HG03439 (cell line): Measurements from ENCODE around the gene EMID1.

ENCODE experiments used
- ATAC-seq: cut with Tn5 transposase; IDR thresholded peaks from one replicate; pipeline ENCODE4 v1.9.1; 2021; ENCODE audit warnings: mild to moderate bottlenecking, moderate library complexity; ENCODE audit not compliant: unreplicated experiment

Gene EMID1

DNA sequence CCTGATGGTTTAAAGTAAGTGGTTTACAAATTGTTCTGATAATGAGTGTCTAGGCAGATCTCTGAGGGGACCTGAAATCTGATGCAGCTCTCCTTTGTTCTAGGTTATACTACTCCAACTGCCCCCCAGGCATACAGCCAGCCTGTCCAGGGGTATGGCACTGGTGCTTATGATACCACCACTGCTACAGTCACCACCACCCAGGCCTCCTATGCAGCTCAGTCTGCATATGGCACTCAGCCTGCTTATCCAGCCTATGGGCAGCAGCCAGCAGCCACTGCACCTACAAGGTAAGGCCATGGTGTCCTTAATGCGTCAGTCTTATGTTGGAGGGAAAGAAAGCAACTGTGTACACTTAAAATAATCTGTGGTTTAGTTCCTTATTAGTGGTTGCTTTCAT, 72.2 kb downstream of the EMID1 start:
- no peak for ATAC-seq

DNA sequence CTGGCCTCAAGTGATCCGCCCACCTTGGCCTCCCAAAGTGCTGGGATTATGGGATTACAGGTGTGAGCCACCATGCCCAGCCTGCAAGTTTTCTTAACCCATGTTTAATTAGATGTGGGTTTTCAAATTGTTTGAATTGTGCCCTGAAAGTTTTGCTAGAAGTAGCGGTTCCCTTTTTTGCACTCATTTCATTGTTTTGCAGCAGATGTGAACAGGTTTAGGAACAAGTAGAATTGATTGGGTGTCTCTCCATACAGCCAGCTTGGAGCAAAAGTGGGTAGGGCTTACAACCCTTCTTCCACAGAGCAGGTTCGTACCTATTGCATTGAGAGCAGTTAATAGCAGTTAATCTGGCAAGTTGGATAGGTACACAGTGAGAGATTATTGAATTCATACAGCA, 78.5 kb downstream of the EMID1 start:
- ATAC-seq: no peak

DNA sequence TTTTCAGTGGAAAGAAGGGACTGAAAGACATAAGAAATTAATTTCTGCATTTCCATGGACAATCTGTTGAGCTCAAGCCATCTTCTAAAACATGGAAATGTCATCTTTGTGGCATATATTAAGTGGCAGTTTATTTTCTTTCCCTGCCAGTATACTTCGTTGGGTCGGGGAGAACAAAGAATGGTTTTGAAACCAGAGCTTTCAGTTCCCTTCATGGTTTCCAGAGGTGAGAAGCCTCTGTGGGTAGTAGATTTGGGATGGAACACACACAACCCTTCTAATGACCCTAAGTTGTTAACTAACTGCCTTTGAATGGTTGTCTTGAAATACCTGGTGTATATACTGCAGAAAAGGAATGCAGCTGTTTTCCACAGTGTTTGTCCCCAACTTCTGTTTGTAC, 83.1 kb downstream of the EMID1 start:
- no peak for ATAC-seq

DNA sequence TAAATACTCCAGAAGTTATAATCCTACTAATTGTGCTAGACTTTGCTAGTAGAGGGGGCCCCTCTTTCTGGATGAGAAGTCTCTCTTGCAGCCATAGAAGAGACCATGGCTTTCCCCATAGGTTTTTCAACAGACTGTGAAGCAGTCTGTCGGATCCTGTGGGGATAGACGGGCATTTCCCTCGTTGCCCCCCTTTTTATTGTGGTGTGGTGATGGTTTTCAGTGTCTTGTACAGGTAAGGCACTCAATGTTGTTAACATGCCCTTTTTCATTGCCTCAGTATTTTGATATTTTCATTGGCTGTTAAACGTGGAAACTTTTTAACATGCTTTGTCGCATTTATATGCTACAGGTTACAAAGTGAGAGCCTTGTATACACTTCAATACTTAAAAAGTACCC, 84.4 kb downstream of the EMID1 start:
- no peak for ATAC-seq

DNA sequence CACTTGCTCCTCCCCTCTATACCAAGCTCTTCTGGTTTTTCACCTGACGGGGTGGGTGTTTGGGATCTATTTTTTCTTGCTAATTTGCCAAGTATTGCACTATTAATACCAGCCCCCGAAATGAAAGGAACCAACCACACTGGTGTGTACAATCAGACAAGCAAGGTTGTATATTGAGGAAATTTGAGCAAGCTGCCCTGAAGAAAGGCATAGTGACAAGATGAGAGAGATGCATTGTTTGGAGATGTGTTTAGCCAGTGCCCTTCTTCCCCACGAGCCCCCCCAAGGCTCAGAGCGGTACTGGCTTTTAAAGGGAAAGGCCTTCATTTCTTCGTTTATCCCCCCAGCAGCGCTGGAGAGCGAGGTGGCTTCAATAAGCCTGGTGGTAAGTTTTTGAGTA, 85.5 kb downstream of the EMID1 start:
- ATAC-seq: no peak

DNA sequence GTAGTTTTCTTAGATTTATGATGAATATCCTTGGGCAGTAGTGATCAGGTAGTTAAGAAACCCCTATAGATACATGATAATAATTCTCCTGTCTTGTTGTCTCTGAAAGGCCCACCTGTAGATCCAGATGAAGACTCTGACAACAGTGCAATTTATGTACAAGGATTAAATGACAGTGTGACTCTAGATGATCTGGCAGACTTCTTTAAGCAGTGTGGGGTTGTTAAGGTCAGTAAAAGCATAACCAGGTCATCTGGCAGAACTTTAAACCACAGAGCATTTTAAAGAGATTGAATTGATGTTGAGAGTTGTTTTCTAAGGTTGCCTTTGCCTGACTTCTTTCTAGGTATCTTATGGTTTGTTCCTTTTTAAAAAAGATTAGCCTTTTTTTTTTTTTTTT, 86.7 kb downstream of the EMID1 start:
- no peak for ATAC-seq

DNA sequence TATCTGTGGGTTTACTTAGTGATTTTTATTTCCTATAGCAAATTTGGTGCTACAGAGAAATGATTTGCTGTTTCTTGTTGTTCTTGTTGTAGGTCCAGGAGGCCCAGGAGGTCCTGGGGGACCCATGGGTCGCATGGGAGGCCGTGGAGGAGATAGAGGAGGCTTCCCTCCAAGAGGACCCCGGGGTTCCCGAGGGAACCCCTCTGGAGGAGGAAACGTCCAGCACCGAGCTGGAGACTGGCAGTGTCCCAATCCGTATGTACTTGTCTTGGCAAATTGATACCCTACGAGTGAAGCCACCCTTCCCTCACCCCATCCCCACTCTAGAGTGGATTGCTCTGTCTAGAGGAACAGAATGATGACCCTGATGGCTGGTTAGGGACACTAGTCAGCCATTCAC, 92.9 kb downstream of the EMID1 start:
- no peak for ATAC-seq

DNA sequence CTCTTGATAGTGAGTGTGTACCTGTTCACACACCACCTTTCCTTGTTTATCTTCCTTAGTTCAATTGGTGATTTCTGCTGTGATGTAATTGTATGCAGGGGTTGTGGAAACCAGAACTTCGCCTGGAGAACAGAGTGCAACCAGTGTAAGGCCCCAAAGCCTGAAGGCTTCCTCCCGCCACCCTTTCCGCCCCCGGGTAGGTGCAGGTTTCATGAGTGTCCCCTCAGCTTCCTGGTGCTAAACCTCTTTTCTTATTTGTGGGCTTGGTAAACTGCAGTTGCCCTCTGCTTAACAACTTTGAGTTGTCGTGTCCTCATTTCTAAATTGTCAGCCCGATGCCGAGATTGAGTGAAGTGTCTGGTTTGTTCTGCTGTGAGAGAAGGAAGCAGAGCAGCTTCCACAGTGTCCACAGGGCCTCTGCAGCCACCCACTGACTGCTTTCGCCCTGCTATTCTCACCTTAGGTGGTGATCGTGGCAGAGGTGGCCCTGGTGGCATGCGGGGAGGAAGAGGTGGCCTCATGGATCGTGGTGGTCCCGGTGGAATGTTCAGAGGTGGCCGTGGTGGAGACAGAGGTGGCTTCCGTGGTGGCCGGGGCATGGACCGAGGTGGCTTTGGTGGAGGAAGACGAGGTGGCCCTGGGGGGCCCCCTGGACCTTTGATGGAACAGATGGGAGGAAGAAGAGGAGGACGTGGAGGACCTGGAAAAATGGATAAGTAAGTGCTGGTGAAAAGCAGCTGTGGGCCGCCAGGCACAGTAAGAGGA, 93.6 kb downstream of the EMID1 start:
- no peak for ATAC-seq

DNA sequence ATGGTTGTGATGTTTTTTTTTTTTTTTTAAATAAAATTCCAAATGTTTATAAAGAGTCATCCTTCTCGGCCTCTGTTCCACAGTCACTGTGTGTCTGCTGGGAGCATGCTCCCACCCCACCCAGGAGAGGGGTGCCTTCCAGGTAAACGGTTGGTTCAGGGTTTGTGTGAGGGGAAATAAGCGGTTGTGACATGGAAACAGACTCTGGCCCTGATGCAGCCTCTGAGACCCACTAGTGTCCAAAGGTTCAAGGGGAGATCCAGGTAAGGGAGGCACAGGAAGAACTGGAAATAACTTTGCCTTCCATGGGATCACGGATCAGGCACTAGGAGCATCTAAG, 94.7 kb downstream of the EMID1 start:
- no peak for ATAC-seq

DNA sequence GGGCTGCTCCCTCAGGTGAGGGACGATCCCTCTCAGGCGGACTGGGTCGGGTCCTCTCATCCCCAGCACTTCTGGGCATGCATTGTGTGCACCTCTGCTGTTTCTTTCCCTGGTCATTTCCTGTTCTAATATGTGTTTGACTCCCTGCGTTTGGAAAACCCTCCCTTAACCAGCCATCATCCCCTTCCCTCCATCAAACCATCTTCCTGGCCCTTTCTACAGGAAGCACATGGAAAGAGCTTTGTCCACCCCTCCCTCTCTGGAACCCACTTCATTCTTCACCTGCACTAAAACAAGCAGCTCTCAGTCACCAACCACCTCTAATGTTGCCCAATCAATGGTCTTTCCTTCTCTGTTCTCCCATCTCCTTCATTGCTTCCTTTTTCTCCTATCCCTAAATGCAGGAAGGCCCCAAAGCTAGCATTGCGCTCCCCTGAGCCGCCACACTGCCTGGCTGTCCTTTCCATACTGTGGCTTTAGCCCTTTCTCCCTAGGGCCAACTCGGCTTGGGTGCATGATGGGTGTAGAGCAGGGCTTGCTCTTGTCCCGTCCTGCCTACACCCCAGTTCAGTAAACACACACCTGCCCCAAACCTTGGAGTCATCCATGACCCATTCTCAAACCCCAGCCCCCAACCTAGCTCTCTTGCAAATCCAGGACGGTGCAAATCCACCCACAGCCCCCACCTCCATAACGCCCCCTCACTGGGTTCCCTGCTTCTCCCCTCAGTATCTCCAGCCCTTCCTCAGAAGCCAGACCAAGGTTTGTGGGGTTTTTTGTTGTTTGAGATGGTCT, 95.3 kb downstream of the EMID1 start:
- ATAC-seq: no peak

DNA sequence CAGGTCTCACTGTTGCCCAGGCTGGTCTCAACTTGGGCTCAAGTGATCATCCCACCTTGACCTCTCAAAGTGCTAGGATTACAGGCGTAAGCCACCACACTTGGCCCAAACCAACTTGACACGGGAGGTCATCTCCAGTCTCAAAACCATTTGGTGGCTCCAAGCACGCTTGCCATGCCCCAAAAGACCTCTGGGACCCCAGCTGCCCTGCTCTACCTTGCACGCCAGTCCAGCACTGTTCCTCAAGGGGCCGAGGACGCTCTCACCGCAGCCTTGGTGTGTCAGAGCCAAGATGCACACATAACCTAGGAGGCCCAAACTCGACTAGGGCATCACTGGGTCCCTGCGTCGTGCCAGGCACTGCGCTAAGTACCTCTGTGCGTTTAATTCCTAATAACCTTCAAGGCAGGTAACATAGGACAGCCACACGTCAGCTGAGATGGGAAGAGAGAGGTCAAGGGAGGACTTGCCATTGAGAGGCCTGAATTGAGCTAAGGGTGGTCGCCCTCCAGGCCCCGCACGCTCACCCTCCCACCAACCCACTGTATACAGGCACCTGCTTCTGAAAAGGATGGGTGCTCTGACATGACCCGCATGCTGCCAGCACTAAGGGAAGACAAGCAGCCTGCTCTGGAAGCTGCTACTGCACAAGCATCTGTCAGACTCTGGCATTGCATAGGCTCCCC, 96.2 kb downstream of the EMID1 start:
- ATAC-seq: no peak

DNA sequence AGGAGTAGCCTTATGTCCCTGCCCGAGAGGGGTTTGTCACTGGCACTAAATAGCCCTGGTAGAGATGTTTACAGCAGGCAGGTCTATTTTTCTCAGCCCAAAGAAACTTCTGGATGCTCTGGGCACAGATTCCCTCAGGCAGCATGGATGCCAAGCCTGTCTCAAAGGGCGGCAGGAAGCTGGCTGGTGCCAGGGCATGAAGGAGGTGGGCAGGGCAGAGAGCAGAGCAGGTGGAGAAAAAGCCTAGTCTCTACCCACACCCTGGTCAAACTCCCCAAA, 96.6 kb downstream of the EMID1 start:
- ATAC-seq: no peak

DNA sequence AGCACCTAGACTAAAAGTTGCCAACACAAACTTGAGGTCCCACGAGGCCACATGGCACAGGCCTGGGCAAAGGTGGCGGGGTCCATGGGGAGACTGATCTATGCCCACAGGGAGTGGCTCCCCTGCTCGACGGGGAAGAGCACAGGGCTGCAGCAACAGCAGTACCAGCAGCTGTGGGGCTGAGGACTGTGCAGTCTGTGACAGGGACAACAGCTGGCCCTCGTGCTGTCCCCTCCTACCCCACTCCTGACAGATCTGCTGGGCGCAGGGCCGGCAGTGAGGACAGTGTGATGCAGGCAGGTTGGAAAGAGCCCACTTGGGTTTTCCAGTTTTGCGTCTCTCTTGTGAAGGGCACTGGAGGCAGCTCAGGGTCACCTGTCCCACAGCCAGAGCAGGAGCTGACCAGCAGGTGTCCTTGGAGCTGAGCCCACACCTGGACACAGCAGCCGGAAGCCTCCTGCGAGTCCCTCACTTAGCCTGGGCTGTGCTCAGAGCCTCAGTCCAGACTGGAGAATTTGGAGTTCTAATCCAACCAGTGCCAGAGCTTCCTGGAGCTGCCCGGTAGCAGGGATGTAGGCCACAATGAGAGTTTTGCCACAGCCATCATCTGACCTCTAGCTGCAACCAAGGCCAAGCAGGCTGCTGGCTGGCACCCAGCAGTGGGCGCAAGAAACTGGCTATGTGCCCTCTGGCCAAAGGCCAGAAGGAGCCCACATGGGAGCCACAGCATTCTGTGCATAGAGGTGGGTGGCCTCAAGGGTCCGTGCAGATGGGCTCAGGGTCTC, 97.2 kb downstream of the EMID1 start:
- no peak for ATAC-seq

DNA sequence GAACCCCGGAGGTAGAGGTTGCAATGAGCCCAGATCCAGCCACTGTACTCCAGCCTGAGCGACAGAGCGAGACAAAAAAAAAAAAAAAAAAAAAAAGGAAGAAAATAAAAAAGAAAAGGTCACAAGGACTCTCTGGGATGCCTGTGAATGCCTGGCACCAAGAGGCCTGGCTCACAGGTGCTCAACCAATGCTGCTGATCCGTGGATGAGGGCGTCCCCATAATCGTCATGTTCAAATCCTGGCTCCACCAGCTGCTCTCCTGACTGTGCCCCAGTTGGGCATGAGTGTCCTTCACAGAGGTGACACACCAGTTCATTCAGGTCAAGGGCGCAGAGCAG, 100.1 kb downstream of the EMID1 start:
- ATAC-seq: no peak

DNA sequence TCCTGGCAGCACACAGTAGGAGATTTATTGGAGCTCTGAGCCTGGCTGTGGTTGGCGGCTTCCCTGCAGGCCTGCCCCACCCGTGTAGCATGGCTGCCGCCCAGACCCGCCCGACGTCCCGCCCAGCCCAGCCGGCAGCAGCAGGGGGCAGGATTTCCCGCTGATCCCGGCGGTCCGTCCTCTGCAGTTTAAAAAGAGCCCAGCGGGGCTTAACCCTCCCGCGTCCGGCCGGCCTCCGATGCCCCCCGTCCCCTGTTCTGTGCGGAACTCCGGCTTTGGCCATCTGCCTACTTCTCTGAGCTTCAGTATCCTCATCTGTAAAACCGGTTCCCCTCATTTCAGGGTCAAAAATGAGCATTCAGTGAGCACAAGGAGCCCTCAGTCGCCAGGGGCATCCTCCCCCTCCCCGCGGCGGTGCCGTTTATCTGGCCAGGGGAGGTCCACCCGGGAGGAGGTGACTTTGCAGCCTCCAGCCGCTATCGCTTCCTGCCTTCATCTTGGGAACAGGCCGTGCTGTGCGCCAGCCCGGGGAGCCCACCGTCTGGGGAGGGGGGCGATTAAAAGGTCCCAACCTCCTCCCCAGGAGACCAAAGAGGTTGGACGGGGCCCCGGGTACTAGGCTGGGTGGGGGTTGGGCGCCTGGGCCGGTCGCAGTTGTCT, 100.6 kb downstream of the EMID1 start, which contains the start of gene GAS2L1:
Gene GAS2L1 (plus strand): TSS at position 476 of the 660 bp plus-strand sequence. CDS start 1,456 bp downstream, outside the sequence.
- ATAC-seq: no peak

DNA sequence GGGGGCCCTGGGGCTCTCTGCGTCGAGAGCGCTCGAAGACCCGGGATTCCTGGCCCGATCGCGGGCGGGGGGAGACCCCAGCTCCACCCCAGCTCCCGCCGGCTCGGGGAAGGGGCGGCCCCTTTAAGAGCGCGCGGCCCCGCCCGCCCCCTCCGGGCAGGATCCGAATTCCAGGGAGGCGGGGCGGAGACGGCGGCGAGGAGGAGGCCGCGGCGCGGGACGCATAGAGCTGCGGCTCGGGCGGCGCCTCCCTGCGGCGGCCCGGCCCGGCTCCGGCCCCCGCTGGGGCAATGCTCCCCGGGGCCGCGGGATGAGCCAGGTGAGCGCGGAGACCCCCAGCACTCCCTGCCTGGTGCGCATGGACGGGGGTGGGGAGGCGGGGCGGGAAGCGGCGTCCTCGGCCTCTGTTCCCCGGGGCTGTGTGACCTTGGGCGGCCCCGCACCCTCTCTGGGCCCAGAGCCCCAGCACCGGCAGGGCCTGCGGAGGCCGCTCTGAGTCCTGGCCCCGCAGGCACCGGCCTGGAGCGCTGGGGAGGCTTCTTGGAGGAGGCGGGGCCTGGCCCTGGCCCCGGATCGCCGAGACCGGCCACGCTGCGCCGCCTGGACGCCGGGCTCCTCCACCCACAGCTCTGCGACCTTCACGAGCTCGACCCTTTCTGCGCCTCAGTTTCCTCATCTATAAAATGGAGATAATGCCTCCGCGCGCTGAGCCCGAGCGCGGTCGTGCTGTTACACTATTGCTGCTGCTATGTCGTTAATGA, 101.3 kb downstream of the EMID1 start:
- no peak for ATAC-seq

DNA sequence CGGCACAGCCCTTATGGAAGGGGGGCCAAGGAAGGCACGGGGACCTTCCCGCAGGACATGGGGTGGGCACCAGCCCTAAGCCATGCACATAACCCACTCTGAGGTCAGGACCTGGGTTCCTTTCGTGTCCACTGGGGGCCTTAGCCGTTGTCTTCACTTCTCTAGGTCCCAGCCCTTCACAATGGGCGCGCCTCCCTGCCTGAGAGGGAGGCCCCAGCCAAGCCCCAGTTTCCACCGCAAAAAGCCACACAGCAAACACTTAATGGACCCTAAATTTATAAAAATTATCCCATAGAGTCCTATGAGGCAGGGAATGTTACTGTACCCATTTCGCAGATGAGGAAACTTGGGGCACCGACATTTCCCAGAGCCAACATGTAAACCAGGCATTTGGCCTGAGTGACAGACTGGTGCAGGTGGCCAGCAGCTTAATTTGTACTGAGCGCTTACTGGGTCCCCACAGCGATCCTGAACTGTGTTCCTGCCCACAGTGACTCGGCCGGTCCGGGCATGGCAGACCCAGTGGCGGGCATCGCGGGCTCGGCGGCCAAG, 102.0 kb downstream of the EMID1 start:
- no peak for ATAC-seq

DNA sequence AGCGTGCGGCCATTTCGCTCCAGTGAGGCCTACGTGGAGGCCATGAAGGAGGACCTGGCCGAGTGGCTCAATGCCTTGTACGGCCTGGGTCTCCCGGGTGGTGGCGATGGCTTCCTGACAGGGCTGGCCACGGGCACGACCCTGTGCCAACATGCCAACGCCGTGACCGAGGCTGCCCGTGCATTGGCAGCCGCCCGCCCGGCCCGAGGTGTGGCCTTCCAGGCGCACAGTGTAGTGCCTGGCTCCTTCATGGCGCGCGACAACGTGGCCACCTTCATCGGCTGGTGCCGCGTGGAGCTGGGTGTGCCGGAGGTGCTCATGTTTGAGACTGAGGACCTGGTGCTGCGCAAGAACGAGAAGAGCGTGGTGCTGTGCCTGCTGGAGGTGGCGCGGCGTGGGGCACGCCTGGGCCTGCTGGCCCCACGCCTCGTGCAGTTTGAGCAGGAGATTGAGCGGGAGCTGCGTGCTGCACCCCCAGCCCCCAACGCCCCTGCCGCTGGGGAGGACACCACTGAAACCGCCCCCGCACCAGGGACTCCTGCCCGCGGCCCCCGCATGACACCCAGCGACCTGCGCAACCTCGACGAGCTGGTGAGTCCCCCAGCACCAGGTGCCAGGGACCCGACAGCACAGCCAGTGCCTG, 102.6 kb downstream of the EMID1 start:
- ATAC-seq: no peak

DNA sequence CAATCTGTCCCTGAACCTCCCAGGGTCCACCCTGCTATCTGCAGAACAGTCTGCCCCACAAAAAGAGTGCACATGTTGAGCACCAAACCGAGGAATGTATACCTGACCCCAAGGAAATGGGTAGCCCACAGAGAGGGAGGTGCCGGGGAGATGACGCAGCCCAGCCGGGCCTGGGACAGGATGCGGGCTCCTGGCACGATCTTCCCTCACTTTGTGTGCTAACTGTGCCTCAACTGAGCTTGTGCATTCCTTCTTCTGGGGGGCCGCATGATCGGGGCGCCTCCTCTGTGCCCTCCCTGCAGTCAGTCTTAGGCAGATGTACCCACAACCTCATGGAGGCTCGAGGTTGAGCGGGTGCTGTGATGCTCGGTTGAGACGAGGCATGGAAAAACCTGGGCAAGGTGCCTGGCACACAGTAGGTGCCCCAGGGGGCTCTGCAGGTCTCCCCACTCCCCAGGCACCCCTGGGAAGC, 103.1 kb downstream of the EMID1 start:
- ATAC-seq: no peak
